Esophagus muscularis mucosa (tissue), 2 donors: ENCODE data around the gene SWT1.

Experiments used
- POLR2A ChIP-seq: fragments of 450-650 bp; IDR thresholded peaks from one replicate; pipeline ENCODE4 v1.6.1; 2017; ENCODE audit warnings: antibody characterized with exemption, moderate library complexity, mild to moderate bottlenecking, low read depth
- POLR2AphosphoS5 ChIP-seq, 2 donors: sonication (generic); formaldehyde crosslinking; IDR thresholded peaks; one replicate each; pipeline ENCODE4 v1.6.1; 2017; ENCODE audit warnings: antibody characterized with exemption in 2 of 2

DNA sequence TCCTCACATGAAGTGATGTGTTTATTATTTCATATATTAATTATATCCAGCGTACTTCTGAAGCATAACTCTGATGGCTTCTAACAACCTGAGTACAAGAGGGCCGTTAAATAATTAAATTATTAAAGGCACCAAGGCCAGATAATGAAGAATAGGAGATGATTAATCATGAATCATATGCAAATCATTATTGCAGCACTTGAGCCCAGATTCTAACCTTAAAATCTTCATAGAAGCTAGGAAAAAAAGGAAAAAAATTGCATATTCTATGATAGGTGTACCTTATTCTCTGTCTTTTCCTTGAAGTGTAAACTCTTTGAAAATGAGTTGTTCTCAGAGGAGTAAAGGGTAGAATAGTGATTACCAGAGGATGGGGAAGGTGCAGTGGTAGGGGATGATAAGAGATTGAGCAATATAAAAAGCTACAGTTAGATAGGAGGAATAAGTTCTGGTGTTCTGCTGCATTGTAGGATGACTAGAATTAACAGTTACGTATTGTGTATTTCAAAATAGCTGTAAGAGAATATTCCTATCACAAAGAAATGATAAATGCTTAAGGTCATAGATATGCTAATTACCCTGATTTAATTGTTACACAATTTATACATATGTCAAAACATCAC, 51.1 kb downstream of the SWT1 start:
- TF ChIP-seq POLR2A (no peak), POLR2AphosphoS5 (IDR thresholded peaks at IDR 0.05) (no peak)
